ENCODE data around the gene MCUR1. TPM values are rescaled to one million over a fixed set of nuclear protein-coding genes. Genes with fewer than 3 reads are reported as not detected.
"Not testable (repeated sequence)": the region's sequence is repeated elsewhere in the genome, so short reads cannot be mapped to it uniquely, and the experiment has no call there.

MCUR1 gene
- total and polyA plus RNA-seq, 8 donors, result 2.3 to 16.4 (median 8.9) TPM

DNA sequence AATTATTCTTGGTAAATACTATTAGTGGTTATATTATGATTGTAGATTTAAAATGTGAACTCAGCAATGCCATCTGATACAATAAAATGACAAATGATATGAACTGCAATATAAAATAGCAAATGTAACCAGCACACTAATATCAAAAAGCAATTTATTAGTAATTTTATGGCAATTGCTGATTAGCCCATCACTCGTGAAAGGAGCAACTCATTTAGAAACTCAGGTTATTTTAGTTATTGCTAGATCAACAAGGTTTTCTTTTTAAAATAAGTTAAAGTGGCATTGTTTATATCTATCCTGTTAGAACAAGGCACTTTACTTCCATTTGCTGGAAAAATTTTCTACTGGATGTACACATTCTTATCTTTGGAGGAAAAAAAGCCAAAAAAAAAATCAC, 18.4 kb upstream of the MCUR1 start:
- Histone ChIP-seq H3K27ac (no peak overlapping the region), H3K4me1 (no peaks in the 10 kb centered on the region), H3K4me3 (no peak overlapping the region), H3K9me3 (peaks cover 2 to 17% (median 8%) of the 10 kb centered on the region in 4 donors), H3K27me3 (no peaks in the 10 kb centered on the region), H3K36me3 (no peaks in the 10 kb centered on the region)
- WGBS, 5 donors, result 69 to 83% (median 76%) methylated on average over 1 of the region's 1 CpG
- no peak for DNase-seq
- TF ChIP-seq EP300 (IDR thresholded peaks at IDR 0.05) (no peak), POLR2A (IDR thresholded peaks at IDR 0.05) (no peak), CTCF (IDR thresholded peaks at IDR 0.05) (no peak)
- intact Hi-C loops (cut with DNase I; ENCODE audit: low total_unique reads), result no loop called here

GRCh38 chr6:13831615-13832014, 17.3 kb upstream of the MCUR1 start:
- H3K4me3 ChIP-seq, result no peak overlapping the region
- no peaks in the 10 kb centered on the region for H3K4me1 ChIP-seq
- DNase-seq, result peak in 1 of 2 donors; percentile 7
- peaks cover 2 to 17% (median 8%) of the 10 kb centered on the region in 4 donors for H3K9me3 ChIP-seq
- WGBS, 5 donors, result 67 to 87% (median 81%) methylated on average over 5 to 7 of the region's 7 CpGs
- H3K36me3 ChIP-seq, result no peaks in the 10 kb centered on the region
- no peak overlapping the region for H3K27ac ChIP-seq
- no peaks in the 10 kb centered on the region for H3K27me3 ChIP-seq
- TF ChIP-seq POLR2A (IDR thresholded peaks at IDR 0.05) (no peak), EP300 (IDR thresholded peaks at IDR 0.05) (no peak), POLR2AphosphoS5 (IDR thresholded peaks at IDR 0.05) (no peak), CTCF (IDR thresholded peaks at IDR 0.05) (no peak)
- intact Hi-C loops (cut with DNase I; ENCODE audit: low total_unique reads), result no loop called here

DNA sequence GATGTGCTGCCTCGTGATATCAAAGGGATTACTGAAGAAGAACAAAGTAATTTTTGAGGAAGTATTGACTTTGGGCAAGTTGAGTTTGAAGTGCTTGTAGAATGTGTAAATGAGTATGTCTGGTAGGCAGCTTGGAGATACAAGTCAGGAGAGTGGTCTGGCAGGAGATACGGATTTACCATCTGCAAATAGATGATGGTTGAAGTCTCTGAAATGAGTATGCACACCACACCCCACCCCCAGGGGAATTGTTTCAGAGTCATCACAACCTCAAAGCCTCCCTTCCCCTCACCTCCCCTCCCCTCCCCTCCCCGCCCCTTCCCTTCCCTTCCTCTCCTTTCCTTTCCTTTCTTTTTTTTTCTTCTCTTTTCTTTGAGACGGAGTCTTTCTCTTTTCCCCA, 16.4 kb upstream of the MCUR1 start:
- 77 to 89% (median 87%) methylated on average over 4 of the region's 4 CpGs for WGBS, 5 donors
- DNase-seq, result no peak
- intact Hi-C loops (cut with DNase I; ENCODE audit: low total_unique reads), result no loop called here
- no peak overlapping the region for H3K27ac ChIP-seq
- no peaks in the 10 kb centered on the region for H3K36me3 ChIP-seq
- no peak for TF ChIP-seq POLR2A (IDR thresholded peaks at IDR 0.05)
- TF ChIP-seq CTCF (IDR thresholded peaks at IDR 0.05), result no peak
- no peak for TF ChIP-seq EP300 (IDR thresholded peaks at IDR 0.05)
- TF ChIP-seq POLR2AphosphoS5 (IDR thresholded peaks at IDR 0.05), result no peak
- H3K4me3 ChIP-seq, result no peak overlapping the region
- no peaks in the 10 kb centered on the region for H3K4me1 ChIP-seq
- H3K9me3 ChIP-seq, result peaks cover 2 to 17% (median 8%) of the 10 kb centered on the region in 4 donors
- H3K27me3 ChIP-seq, result no peaks in the 10 kb centered on the region

DNA sequence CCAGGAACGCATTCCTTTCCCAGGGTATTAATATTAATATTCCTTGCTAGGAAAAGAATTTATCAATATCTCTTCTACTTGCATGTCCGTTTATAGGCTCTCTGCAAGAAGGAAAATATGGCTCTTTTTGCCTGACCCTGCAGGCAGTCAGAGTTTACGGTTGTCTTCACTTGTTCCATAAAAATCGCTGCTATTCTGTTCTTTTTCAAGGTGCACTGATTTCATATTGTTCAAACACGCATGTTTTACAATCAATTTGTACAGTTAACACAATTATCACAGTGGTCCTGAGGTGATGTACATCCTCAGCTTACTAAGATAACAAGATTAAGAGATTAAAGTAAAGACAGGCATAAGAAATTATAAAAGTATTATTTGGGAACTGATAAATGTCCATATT, 15.1 kb upstream of the MCUR1 start:
- not testable (repeated sequence) for H3K27ac ChIP-seq

DNA sequence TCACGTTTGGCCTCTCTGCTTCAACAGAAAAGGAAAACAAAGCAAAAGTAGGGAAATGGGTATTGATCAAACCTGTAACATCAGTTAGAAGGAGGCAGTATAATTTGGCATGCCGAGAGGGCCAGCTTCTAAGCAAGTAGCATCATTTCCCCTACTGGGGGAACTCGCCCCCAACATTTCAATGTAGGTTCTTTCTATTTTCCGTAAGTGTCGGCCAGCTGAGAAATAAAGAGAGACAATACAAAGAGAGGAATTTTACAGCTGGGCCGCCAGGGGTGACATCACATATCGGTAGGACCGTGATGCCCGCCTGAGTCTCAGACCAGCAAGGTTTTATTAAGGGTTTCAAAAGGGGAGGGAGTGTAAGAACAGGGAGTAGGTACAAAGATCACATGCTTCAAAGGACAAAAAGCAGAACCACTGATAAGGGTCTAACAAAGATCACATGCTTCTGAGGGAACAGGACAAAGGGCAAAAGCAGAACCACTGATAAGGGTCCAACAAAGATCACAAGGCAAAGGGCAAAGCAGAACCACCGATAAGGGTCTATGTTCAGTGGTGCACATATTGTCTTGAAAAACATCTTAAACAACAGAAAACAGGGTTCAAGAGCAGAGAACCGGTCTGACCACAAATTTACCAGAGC, 14.4 kb upstream of the MCUR1 start:
- intact Hi-C loops (cut with DNase I; ENCODE audit: low total_unique reads); DNase-seq; H3K27ac ChIP-seq; H3K4me3 ChIP-seq; H3K27me3 ChIP-seq; H3K36me3 ChIP-seq; H3K4me1 ChIP-seq: not testable (repeated sequence)
- WGBS, 5 donors, result 76 to 87% (median 80%) methylated on average over 11 of the region's 11 CpGs
- peaks cover 2 to 17% (median 8%) of the 10 kb centered on the region in 4 donors for H3K9me3 ChIP-seq

More for the DNA sequence above, 15.1 kb upstream of the MCUR1 start:
- DNase-seq; H3K36me3 ChIP-seq; intact Hi-C loops (cut with DNase I; ENCODE audit: low total_unique reads); H3K4me3 ChIP-seq; H3K27me3 ChIP-seq; H3K4me1 ChIP-seq: not testable (repeated sequence)
- H3K9me3 ChIP-seq, result peaks cover 2 to 17% (median 8%) of the 10 kb centered on the region in 4 donors
- WGBS, 5 donors, result 84 to 90% (median 88%) methylated on average over 5 of the region's 5 CpGs
